Measurements from ENCODE around the gene PLEKHM3.

DNA sequence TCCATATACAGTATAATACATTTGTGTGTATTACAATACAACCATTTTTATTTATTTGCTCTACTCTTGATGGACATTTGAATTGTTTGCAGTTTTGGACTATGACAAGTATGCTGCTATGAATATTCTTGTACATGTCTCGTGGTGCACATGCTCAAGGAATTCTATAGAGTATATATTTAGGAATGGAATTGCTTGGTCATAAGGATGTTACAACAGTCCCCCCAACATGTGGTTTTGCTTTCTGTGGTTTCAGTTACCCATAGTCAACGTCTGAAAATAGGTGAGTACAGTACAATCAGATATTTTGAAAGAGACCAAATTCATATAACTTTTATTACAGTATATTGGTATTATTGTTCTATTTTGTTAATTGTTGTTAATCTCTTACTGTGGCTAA is 24.1 kb upstream of the PLEKHM3 start:
- TF ChIP-seq, protein P1, sequence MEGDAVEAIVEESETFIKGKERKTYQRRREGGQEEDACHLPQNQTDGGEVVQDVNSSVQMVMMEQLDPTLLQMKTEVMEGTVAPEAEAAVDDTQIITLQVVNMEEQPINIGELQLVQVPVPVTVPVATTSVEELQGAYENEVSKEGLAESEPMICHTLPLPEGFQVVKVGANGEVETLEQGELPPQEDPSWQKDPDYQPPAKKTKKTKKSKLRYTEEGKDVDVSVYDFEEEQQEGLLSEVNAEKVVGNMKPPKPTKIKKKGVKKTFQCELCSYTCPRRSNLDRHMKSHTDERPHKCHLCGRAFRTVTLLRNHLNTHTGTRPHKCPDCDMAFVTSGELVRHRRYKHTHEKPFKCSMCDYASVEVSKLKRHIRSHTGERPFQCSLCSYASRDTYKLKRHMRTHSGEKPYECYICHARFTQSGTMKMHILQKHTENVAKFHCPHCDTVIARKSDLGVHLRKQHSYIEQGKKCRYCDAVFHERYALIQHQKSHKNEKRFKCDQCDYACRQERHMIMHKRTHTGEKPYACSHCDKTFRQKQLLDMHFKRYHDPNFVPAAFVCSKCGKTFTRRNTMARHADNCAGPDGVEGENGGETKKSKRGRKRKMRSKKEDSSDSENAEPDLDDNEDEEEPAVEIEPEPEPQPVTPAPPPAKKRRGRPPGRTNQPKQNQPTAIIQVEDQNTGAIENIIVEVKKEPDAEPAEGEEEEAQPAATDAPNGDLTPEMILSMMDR (IDR thresholded peaks at IDR 0.05; ENCODE audit: low read depth, low read length) = no peak
- TF ChIP-seq MYC (IDR thresholded peaks at IDR 0.05; ENCODE audit: low read depth, low read length) (no peak), POLR2A (IDR thresholded peaks at IDR 0.05; ENCODE audit: extremely low read depth, insufficient read length) (no peak)
- TF ChIP-seq, protein P2, sequence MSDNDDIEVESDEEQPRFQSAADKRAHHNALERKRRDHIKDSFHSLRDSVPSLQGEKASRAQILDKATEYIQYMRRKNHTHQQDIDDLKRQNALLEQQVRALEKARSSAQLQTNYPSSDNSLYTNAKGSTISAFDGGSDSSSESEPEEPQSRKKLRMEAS (IDR thresholded peaks at IDR 0.05; ENCODE audit: low read depth, low read length) = no peak
